Measurements from ENCODE around the gene POGK.

GRCh38 chr1:166895766-166896165 lies 56.5 kb downstream of the POGK start:
- TF ChIP-seq CTCF (IDR thresholded peaks at IDR 0.05 in 8 of 11, conservative IDR thresholded peaks at IDR 0.05 in 3 of 11) = no peak
- TF ChIP-seq POLR2A (IDR thresholded peaks at IDR 0.05) = no peak
- TF ChIP-seq POLR2AphosphoS5 (IDR thresholded peaks at IDR 0.05) = no peak
